Measurements from ENCODE around the gene DNAH12.

GRCh38 chr3:57530071-57530608 is 14.0 kb downstream of the DNAH12 start:
- TF ChIP-seq PATZ1 (CRISPR knock-in tag; IDR thresholded peaks at IDR 0.05; ENCODE audit: borderline replicate concordance) = no peak
- no peak for TF ChIP-seq TSHZ2 (CRISPR knock-in tag; IDR thresholded peaks at IDR 0.05)
- TF ChIP-seq GLIS3 (CRISPR knock-in tag; IDR thresholded peaks at IDR 0.05) = no peak
